Measurements from ENCODE around the gene SCRN1. TPM values are rescaled to one million over a fixed set of nuclear protein-coding genes. Genes with fewer than 3 reads are reported as not detected.

The SCRN1 gene
- total and polyA plus RNA-seq, 2 of the 4 experiments (the other 2 are of a cell fraction): 57.1 to 124 TPM

GRCh38 chr7:29965030-29965429, 24.6 kb downstream of the SCRN1 start:
- ChIA-PET CTCF (no interaction called here), POLR2A (ENCODE audit: unreplicated experiment) (no interaction called here)
- Histone ChIP-seq H3K9me1 (ENCODE audit: insufficient read depth, low read length) (peaks cover 8% of the 10 kb centered on the region), H2BK120ac (ENCODE audit: low read depth, low read length) (no peak overlapping the region), H3K4ac (ENCODE audit: low read depth, low read length) (no peak overlapping the region), H2BK5ac (ENCODE audit: low read depth, low read length, poor library complexity, severe bottlenecking) (no peak overlapping the region), H4K5ac (ENCODE audit: low read depth, low read length) (no peak overlapping the region), H3K9ac (ENCODE audit: low read depth, low read length) (no peak overlapping the region), H4K20me1 (ENCODE audit: insufficient read depth, low read length) (peaks cover 33% of the 10 kb centered on the region), H3K4me2 (ENCODE audit: low read depth, low read length) (no peak overlapping the region), H3K4me1 (ENCODE audit: control insufficient read depth, insufficient read depth, low read length) (peaks cover 2% of the 10 kb centered on the region; the same call in 1 of the 2 replicates), H3K14ac (replicated peaks; ENCODE audit: low read depth, low read length) (no peak overlapping the region), H3K9me3 (ENCODE audit: control insufficient read depth, insufficient read depth, low read length) (no peaks in the 10 kb centered on the region), H4K8ac (ENCODE audit: low read depth in 2 of 2, low read length in 2 of 2) (no peak overlapping the region), H3K27ac (ENCODE audit: insufficient read depth, low read length) (no peak overlapping the region), H3K27me3 (ENCODE audit: control insufficient read depth, insufficient read depth, low read length) (no peaks in the 10 kb centered on the region), H2AFZ (replicated peaks; ENCODE audit: low read length, poor library complexity) (no peak overlapping the region), H3K4me3 (ENCODE audit: insufficient read depth, low read depth, low read length) (no peak overlapping the region), H3K79me1 (ENCODE audit: low read depth in 1 of 2, low read length in 2 of 2) (peaks cover 14 to 58% of the 10 kb centered on the region in 2 experiments), H3K36me3 (ENCODE audit: control insufficient read depth, insufficient read depth, low read length) (peaks cover 25% of the 10 kb centered on the region), H2AK5ac (ENCODE audit: low read depth, low read length) (no peak overlapping the region), H2BK15ac (ENCODE audit: low read depth, low read length) (no peak overlapping the region), H3K23ac (ENCODE audit: low read depth, low read length) (no peak overlapping the region), H4K91ac (ENCODE audit: insufficient read depth, low read depth, low read length) (no peak overlapping the region), H2AK9ac (replicated peaks; ENCODE audit: low read depth, low read length, poor library complexity) (no peak overlapping the region), H2BK20ac (ENCODE audit: low read depth, low read length) (no peak overlapping the region), H3K56ac (ENCODE audit: extremely low read depth, insufficient read depth, low read length) (no peak overlapping the region), H3K18ac (ENCODE audit: low read depth, low read length) (no peak overlapping the region)
- intact Hi-C loops (cut with micrococcal nuclease): no loop called here
- no peak for ATAC-seq (ENCODE audit: low read depth)
- in situ Hi-C loops (cut with MboI; ENCODE audit: low sequenced_read_pairs): no loop called here
- no TSS peak for BruUV-seq (replicated peaks)
- WGBS, 2 experiments (ENCODE audit: extremely low coverage in 2 of 2, insufficient read length in 1 of 2): 96% methylated on average over 3 of the region's 3 CpGs; no CpG with 5 or more reads in 1 of the 2 experiments
- no peak for DNase-seq
- TF ChIP-seq MAFK (IDR thresholded peaks at IDR 0.05; ENCODE audit: low read depth, low read length) (no peak), FOS (IDR thresholded peaks at IDR 0.05; ENCODE audit: low read depth, low read length) (no peak), CHD1 (IDR thresholded peaks at IDR 0.05; ENCODE audit: low read depth, low read length) (no peak), POLR2A (IDR thresholded peaks at IDR 0.05; ENCODE audit: low read depth, low read length) (no peak), RFX5 (IDR thresholded peaks at IDR 0.05; ENCODE audit: low read depth, low read length) (no peak), USF2 (IDR thresholded peaks at IDR 0.05; ENCODE audit: low read depth, low read length) (no peak), BHLHE40 (IDR thresholded peaks at IDR 0.05; ENCODE audit: low read depth, low read length) (no peak)
- dilution Hi-C loops (cut with HindIII; ENCODE audit: low sequenced_read_pairs, unreplicated experiment): no loop called here

Measured in IMR-90 (cell line).